ENCODE measurements around the gene ADAMTS17. TPM values are rescaled to one million over a fixed set of nuclear protein-coding genes. Genes with fewer than 3 reads are reported as not detected.

ADAMTS17 gene
- total and polyA plus RNA-seq, 9 of the 15 experiments (the other 6 are each of a cell fraction or from before 2014, with no cell fraction given) = 0.01 to 0.14 (median 0.07) TPM; not detected in 6

DNA sequence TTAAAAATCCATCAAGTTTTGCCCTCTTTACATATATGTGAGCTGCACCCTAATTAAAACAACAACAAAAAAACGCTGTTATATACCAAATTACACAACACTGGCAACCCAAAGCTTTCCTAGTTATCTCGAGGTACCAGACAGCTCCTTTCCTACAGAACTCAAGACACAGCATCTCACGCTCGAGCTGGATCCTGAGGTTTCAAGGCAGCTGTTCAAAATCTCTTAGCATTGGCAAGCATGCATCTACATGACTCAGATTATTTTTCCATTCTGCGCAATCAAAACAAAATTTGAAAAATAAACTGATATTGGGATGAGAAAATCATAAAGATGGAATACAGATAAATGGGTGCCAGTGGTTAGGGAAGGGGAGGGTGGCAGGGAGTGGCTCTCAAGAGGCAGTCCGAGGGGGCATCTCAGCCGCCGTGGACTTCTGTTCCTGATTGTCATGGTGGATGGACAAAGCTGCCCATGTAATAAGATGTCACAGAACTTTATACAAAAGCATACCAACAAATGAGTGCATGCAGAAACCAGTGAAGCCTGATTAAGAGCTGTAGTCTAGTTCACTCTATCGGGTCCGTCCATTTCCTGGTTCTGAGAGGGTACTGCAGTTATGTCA lies 91.5 kb downstream of the ADAMTS17 start:
- H3K4me1 ChIP-seq (replicated peaks in 1 of 2; ENCODE audit: control insufficient read depth in 2 of 2, insufficient read depth in 2 of 2, low read length in 2 of 2) = no peaks in the 10 kb centered on the region; a peak in 1 of 5 replicates
- no peaks in the 10 kb centered on the region for H3K9me1 ChIP-seq (ENCODE audit: control insufficient read depth, insufficient read depth, low read length)
- ChIA-PET CTCF (ENCODE audit: low intra/inter-chr PET ratio) (no interaction called here), POLR2A (no interaction called here)
- no peak overlapping the region for H2AFZ ChIP-seq (ENCODE audit: low read depth, low read length)
- no peaks in the 10 kb centered on the region for H3K9me3 ChIP-seq (replicated peaks; ENCODE audit: control insufficient read depth, insufficient read depth, low read depth, low read length)
- H3K79me2 ChIP-seq (ENCODE audit: control insufficient read depth, insufficient read depth, low read length) = no peaks in the 10 kb centered on the region
- peaks cover 0 to 10% of the 10 kb centered on the region in 2 experiments; a peak in 3 of 5 replicates for H3K27me3 ChIP-seq (ENCODE audit: control insufficient read depth in 2 of 2, insufficient read depth in 2 of 2, low read length in 2 of 2)
- FAIRE-seq (no peak), ATAC-seq (no peak), DNase-seq (ENCODE audit: extremely low read depth in 1 of 4, low spot score in 3 of 4) (no peak)
- H3K27ac ChIP-seq (ENCODE audit: extremely low read depth, low read depth, low read length) = no peak overlapping the region
- TF ChIP-seq HDAC2 (IDR thresholded peaks at IDR 0.05) = no peak
- no peak for TF ChIP-seq ZNF780A (CRISPR knock-in tag; IDR thresholded peaks at IDR 0.05)
- no peak for TF ChIP-seq ARNT (IDR thresholded peaks at IDR 0.05)
- TF ChIP-seq, protein P1, sequence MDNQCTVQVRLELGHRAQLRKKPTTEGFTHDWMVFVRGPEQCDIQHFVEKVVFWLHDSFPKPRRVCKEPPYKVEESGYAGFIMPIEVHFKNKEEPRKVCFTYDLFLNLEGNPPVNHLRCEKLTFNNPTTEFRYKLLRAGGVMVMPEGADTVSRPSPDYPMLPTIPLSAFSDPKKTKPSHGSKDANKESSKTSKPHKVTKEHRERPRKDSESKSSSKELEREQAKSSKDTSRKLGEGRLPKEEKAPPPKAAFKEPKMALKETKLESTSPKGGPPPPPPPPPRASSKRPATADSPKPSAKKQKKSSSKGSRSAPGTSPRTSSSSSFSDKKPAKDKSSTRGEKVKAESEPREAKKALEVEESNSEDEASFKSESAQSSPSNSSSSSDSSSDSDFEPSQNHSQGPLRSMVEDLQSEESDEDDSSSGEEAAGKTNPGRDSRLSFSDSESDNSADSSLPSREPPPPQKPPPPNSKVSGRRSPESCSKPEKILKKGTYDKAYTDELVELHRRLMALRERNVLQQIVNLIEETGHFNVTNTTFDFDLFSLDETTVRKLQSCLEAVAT (IDR thresholded peaks at IDR 0.05) = no peak
- no peak for TF ChIP-seq ZBED1 (IDR thresholded peaks at IDR 0.05)
- no peak for TF ChIP-seq GATAD2A (IDR thresholded peaks at IDR 0.05)
- no peak for TF ChIP-seq NEUROD1 (IDR thresholded peaks at IDR 0.05; ENCODE audit: borderline replicate concordance, low read depth, low read length, partially characterized antibody)
- TF ChIP-seq TAL1 (IDR thresholded peaks at IDR 0.05) = no peak
- no peak for TF ChIP-seq SAFB2 (IDR thresholded peaks at IDR 0.05; ENCODE audit: borderline replicate concordance, low read depth, low read length, severe bottlenecking)
- TF ChIP-seq GTF2E2 (tag; IDR thresholded peaks at IDR 0.05) = no peak
- TF ChIP-seq CC2D1A (IDR thresholded peaks at IDR 0.05) = no peak
- no peak for TF ChIP-seq ZBTB17 (CRISPR knock-in tag; IDR thresholded peaks at IDR 0.05)
- no peak for TF ChIP-seq NR3C1 (CRISPR knock-in tag; IDR thresholded peaks at IDR 0.05)
- TF ChIP-seq GTF2F1 (IDR thresholded peaks at IDR 0.05; ENCODE audit: low read depth, low read length) = no peak
- TF ChIP-seq MTA3 (IDR thresholded peaks at IDR 0.05; ENCODE audit: borderline replicate concordance) = no peak
- no peak for TF ChIP-seq ZFP36 (IDR thresholded peaks at IDR 0.05; ENCODE audit: low read depth, low read length, partially characterized antibody)
- TF ChIP-seq, protein P2, sequence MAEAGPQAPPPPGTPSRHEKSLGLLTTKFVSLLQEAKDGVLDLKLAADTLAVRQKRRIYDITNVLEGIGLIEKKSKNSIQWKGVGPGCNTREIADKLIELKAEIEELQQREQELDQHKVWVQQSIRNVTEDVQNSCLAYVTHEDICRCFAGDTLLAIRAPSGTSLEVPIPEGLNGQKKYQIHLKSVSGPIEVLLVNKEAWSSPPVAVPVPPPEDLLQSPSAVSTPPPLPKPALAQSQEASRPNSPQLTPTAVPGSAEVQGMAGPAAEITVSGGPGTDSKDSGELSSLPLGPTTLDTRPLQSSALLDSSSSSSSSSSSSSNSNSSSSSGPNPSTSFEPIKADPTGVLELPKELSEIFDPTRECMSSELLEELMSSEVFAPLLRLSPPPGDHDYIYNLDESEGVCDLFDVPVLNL (CRISPR knock-in tag; IDR thresholded peaks at IDR 0.05; ENCODE audit: low read depth) = no peak
- H3K9ac ChIP-seq (ENCODE audit: insufficient read depth in 1 of 2, low read depth in 2 of 2, low read length in 2 of 2) = no peak overlapping the region
- intact Hi-C loops (cut with micrococcal nuclease) (no loop called here), in situ Hi-C loops (cut with MboI) (no loop called here)
- no TSS peak for BruUV-seq (replicated peaks)
- H3K36me3 ChIP-seq (ENCODE audit: control insufficient read depth, insufficient read depth, low read length) = no peaks in the 10 kb centered on the region
- WGBS (ENCODE audit: insufficient coverage, low coverage, missing lambda C conversion rate) = 4% methylated on average over 10 of the region's 10 CpGs
- no peak overlapping the region for H3K4me3 ChIP-seq
- H4K20me1 ChIP-seq (replicated peaks; ENCODE audit: control insufficient read depth, insufficient read depth, low read length) = no peaks in the 10 kb centered on the region
- no peak overlapping the region for H3K4me2 ChIP-seq (ENCODE audit: insufficient read depth, low read length)
